Dermis microvascular lymphatic vessel endothelial cell (primary cell): ENCODE measurements around the gene C1RL. TPM values are rescaled to one million over a fixed set of nuclear protein-coding genes. Genes with fewer than 3 reads are reported as not detected.
A peak's percentile ranks its signal among the peaks of the same experiment; 100 is the strongest.

Source experiments
- DNase-seq, 2 donors: peaks; one replicate each; pipeline versions ENCODE4 v3.0.0 to v3.0.0-alpha.2; 2010; ENCODE audit warnings: low read depth in 2 of 2
- total RNA-seq: library from RNA; depleted of rRNA; stranded (reverse); fragments of >200 nt; gene quantifications from 2 replicates; pipeline ENCODE4 v1.2.1, GENCODE V29; 2014

C1RL gene, protein sequence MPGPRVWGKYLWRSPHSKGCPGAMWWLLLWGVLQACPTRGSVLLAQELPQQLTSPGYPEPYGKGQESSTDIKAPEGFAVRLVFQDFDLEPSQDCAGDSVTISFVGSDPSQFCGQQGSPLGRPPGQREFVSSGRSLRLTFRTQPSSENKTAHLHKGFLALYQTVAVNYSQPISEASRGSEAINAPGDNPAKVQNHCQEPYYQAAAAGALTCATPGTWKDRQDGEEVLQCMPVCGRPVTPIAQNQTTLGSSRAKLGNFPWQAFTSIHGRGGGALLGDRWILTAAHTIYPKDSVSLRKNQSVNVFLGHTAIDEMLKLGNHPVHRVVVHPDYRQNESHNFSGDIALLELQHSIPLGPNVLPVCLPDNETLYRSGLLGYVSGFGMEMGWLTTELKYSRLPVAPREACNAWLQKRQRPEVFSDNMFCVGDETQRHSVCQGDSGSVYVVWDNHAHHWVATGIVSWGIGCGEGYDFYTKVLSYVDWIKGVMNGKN
- total RNA-seq: 13.4 and 15.6 TPM in 2 replicates

- DNase-seq: peak; percentile 41 to 60
Observed at GRCh38 chr12:7108796-7109571, at the start of gene C1RL. Gene C1RL, minus strand, starts transcription at chr12:7109214. Its CDS starts 34 bp downstream, at chr12:7109180.

DNA sequence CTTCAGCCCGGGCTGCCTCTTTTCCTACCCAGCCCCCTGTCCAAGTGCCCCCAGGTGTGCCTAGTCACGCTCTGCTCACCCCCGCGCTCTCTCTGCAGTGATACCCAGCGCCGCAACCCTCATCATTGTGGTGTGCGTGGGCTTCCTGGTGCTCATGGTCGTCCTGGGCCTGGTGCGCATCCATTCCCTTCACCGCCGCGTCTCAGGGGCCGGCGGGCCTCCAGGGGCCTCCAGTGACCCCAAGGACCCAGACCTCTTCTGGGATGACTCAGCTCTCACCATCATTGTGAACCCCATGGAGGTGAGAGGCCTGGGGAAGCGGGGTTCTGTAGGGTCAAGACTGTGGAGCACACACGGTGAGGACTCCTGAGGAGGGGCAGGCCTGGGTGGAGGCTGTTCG, 48.4 kb upstream of the C1RL start:
- DNase-seq: no peak

DNA sequence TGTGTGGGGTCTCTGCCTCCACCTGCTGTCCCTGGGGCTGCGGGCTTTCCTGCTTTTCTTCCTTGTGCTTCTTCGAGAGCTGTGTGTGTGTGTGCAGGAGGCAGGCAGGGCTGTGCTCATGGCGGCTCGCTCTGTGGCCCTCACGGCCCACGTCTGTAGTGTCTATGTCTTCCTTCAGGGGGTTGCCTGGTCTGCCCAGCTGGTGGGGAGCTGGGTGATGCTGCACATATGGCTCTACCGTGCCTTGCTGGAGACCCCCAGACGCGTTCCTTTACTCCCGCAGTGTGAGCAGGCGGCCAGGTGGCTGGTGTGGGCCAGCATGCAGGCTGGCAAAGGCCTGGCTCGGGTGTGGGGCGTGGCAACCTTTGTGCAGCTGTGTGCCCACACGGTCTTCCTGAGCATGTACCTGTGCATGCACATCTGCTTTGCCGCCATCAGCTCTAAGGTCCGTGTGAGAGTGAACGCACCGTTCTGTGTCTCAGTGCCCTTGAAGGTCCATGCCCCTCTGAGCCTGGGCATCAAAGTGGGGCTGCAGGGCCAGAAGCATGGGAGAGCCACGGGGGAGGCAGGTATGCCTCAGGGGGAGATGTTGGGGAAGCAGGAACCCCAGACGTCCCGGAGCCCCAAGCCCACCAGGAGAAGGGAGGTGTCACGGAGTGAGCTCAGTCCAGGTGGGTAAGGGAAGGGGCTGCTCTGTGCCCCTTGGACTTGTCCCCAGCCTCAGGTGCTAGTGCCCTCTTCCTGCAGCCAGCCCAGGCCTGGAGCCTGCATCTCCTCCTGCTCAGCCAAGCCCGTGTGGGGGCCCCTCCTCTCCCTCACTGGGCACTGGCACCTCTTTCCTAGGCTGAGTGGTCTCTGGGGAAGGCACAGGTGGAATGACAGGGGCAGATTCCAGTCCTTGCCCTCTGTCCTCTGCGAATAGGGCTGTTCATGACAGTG, 47.5 kb upstream of the C1RL start:
- DNase-seq: no peak

DNA sequence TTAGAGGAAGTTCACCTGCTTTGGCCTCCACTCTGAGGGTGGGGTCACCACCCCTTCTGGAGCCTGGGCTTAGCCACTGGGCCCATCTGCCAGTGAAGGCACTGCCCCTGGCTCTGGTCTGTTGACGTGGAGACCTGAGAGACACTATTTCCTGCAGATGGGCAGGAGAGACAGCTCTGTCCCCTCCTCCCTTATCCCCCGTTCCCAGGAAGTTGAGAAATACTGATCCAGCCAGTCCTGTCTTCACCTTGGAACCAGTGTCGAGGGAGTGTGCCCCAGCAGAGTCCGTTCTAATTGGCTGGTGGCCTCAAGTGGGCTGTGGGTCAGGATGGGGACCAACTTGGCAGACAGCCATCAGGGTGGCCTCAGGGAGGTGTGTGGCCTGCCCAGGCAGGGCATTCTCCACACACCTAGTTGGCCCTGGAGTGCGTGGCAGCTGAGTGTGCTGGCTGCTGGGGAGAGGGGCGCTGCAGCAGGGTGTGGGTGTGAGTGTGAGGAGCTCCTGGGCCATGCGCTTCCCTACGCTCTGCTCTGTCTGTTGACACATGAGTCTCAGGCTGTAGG, 46.5 kb upstream of the C1RL start:
- DNase-seq: no peak

- no peak for DNase-seq
Observed at GRCh38 chr12:7154901-7155470, 46.0 kb upstream of the C1RL start.

DNA sequence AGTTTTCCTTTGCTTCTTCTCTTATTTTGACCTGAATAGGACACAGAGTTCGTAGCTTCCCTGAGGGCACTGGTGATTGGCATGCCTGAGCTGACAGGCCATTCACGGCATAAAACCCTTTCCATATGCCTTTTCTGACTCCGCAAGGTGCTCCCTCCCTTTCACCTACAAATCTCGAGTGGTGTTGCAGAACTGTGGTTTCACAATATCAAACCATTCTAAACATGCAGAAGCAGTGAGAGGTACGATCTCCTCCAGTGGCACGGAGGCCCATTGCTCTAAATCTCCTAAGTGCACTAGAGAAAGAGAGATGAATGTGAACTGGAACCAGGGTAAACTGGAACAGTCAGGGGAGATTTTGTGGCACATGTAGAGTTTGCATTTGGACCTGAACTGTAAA, 45.0 kb upstream of the C1RL start:
- DNase-seq: no peak

DNA sequence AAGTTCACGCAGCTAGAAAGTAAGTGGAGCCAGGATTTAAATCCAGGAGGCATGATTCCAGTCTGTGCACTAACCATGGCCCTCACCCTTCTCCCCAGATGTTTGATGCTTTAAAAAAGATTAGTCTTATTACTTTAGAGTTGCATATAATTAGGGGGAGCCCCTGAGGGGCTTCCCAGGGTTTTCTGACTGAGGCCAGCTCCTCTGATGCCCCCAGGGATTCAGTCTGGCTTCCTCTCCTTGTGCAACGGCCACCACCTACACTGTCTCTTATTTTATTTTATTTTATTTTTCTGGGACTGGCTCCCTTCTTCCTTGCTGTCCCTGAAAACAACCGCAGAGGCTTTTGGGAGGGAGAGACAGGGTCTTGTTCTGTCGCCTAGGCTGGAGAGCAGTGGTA, 43.8 kb upstream of the C1RL start:
- no peak for DNase-seq

- DNase-seq: no peak
Observed at GRCh38 chr12:7151532-7151931, 42.5 kb upstream of the C1RL start.

- DNase-seq: no peak
Observed at GRCh38 chr12:7150841-7151240, 41.8 kb upstream of the C1RL start.

DNA sequence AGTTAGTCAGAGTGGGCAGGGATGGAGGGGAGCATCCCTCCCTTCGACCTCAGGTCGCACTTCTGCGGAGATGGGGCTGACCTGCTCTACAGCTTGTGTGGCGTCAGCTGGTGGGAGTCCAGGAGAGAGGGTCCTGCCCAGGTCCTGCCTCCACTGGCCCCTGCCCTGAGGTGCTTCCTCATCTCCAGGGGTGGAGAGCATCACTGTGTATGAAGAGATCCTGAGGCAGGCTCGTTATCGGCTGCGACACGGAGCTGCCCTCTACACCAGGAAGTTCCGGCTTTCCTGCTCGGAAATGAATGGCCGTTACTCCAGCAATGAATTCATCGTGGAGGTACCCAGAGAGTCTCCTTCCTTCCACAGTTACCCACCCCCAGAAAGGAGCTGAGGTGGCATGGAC, 41.3 kb upstream of the C1RL start:
- peak in 1 of 2 donors; percentile 23 for DNase-seq

GRCh38 chr12:7146906-7147305, 37.9 kb upstream of the C1RL start:
- no peak for DNase-seq

GRCh38 chr12:7146228-7146627, 37.2 kb upstream of the C1RL start:
- no peak for DNase-seq

- no peak for DNase-seq
Observed at GRCh38 chr12:7145671-7146070, 36.7 kb upstream of the C1RL start.

GRCh38 chr12:7144414-7145120, 35.6 kb upstream of the C1RL start:
- DNase-seq: peak; percentile 20 to 51

DNA sequence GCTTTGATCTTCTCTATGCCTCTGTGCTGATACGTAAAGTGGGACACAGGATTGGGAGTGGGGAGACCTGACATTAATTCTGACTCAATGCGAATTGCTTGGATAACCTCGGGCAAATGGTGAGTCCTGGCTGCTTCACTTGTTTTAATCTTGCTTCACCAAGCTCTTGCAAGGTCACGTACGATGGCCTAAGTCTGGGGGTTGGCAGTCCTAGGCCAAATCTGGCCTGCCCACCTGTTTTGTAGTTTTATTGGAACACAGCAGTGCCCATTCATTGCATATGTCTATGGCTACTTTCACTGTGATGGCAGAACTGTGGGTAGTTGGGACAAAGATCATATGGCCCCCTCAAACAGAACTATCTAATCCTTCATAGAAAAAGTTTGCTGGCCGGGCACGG, 34.5 kb upstream of the C1RL start:
- DNase-seq: no peak

DNA sequence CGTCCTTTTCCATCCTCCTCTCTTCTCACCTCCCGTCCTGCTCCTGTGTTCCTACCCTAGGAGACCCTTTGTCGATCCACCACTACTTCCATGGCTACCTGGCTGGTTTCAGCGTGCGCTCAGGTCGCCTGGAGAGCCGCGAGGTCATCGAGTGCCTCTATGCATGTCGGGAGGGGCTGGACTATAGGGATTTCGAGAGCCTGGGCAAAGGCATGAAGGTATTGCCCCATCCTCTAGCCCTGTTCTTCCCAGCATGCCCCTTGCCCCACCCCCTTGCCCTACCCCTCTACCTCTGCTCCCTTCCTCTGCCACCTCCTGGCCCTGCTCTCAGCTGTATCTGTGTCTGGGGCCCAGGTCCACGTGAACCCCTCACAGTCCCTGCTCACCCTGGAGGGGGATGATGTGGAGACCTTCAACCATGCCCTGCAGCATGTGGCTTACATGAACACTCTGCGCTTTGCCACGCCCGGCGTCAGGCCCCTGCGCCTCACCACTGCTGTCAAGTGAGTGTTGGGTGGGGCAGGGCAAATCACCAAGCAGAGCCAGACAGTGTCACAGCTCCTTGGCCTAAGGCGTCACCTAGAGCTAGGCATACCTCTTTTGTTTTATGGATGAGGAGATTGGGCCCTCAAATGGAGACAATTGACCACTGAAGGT, 33.9 kb upstream of the C1RL start:
- DNase-seq: no peak

GRCh38 chr12:7142056-7142644, 33.1 kb upstream of the C1RL start:
- DNase-seq: peak in 1 of 2 donors; percentile 68

- no peak for DNase-seq
Observed at GRCh38 chr12:7141351-7142005, 32.5 kb upstream of the C1RL start.

DNA sequence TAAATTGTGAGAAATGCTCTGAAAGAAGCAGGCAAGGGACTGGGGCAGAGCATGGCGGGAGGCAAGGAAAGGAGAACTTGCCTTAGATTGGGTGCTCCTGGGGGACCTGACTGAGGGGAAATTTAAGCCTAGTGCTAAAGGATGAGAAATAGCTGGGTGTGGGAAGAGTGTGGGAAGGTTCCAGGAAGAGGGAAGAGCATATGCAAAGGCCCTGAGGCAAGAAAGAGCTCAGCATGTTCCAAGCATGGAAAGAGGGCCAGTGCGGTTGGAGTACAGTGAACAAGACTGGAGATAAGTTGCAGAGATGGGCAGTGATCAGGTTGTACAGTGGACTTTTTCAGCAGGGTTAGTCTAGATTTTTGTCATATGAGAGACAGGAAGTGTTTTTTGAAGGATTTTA, 30.2 kb upstream of the C1RL start:
- no peak for DNase-seq
